B cell (primary cell): ENCODE measurements around the gene EIF3L. TPM values are rescaled to one million over a fixed set of nuclear protein-coding genes. Genes with fewer than 3 reads are reported as not detected.

ENCODE experiments used
- ATAC-seq: fragments of 200-7000 bp; cut with Tn5 transposase; one replicate; pipeline ENCODE4 v1.10.0; 2021; ENCODE audit warnings: low read depth, mild to moderate bottlenecking, moderate number of reproducible peaks, moderate library complexity
- CTCF ChIA-PET: fragments of 350-600 bp; sonication (Branson Sonifier 250); formaldehyde crosslinking; loops from one replicate; lab custom pipeline; 2021; ENCODE audit warnings: antibody characterized with exemption, inconsistent platforms; lab: Charles Lee
- POLR2A ChIA-PET: fragments of 350-600 bp; sonication (Branson Sonifier 250); formaldehyde crosslinking; loops from one replicate; lab custom pipeline; 2021; ENCODE audit warnings: antibody characterized with exemption; lab: Charles Lee
- DNase-seq: peaks from one replicate; pipeline ENCODE4 v3.0.0; 2013
- H2AFZ ChIP-seq: 2 replicates; pipeline ENCODE4 v1.6.1; 2012; ENCODE audit warnings: mild to moderate bottlenecking, low read depth, low read length; ENCODE audit not compliant: insufficient read depth, poor library complexity, severe bottlenecking
- H3K27ac ChIP-seq, 2 donors: 1 replicate in 1 of 2; 2 replicates in 1 of 2; pipeline ENCODE4 v1.5.1; 2012 to 2013; ENCODE audit warnings: low read length in 2 of 2, mild to moderate bottlenecking in 2 of 2, moderate library complexity in 1 of 2
- H3K27me3 ChIP-seq, 4 experiments: fragments of 200-600 bp in 1 of 4; sonication (generic) in 1 of 4; replicated peaks in 1 of 4; 1 replicate in 2 of 4; 2 replicates in 2 of 4; pipeline versions ENCODE4 v1.6.1 to v1.7.0; 2013 to 2016; ENCODE audit warnings: low read length in 3 of 4, mild to moderate bottlenecking in 2 of 4, mixed read lengths in 1 of 4, moderate library complexity in 1 of 4; ENCODE audit not compliant: insufficient read depth in 4 of 4, control insufficient read depth in 3 of 4; ENCODE audit errors: control extremely low read depth in 1 of 4
- H3K36me3 ChIP-seq, 2 experiments: replicated peaks in 1 of 2; 1 replicate in 1 of 2; 2 replicates in 1 of 2; pipeline versions ENCODE4 v1.6.1 to v1.7.1; 2013; ENCODE audit warnings: low read length in 1 of 2; ENCODE audit not compliant: insufficient read depth in 2 of 2, control insufficient read depth in 1 of 2; ENCODE audit errors: control extremely low read depth in 1 of 2, extremely low read depth in 1 of 2
- H3K4me1 ChIP-seq, 2 donors: fragments of 200-600 bp in 1 of 2; sonication (generic) in 1 of 2; 1 replicate in 1 of 2; 2 replicates in 1 of 2; pipeline versions ENCODE4 v1.5.1 to v1.6.1; 2013 to 2017; ENCODE audit warnings: low read length in 2 of 2; ENCODE audit not compliant: control insufficient read depth in 2 of 2, insufficient read depth in 2 of 2
- H3K4me2 ChIP-seq: replicated peaks from 2 replicates; pipeline ENCODE3; 2012; ENCODE audit warnings: mild to moderate bottlenecking, low read depth, low read length; ENCODE audit not compliant: poor library complexity, severe bottlenecking
- H3K4me3 ChIP-seq, 5 experiments: fragments of 200-600 bp in 1 of 5; sonication (generic) in 1 of 5; 1 replicate in 3 of 5; 2 replicates in 2 of 5; pipeline versions ENCODE4 v1.5.1 to v1.7.0; 2011 to 2016; ENCODE audit warnings: low read length in 4 of 5, mild to moderate bottlenecking in 4 of 5, low read depth in 2 of 5, control low read depth in 1 of 5, moderate library complexity in 1 of 5; ENCODE audit not compliant: insufficient read depth in 1 of 5; ENCODE audit errors: control extremely low read depth in 1 of 5, extremely low read depth in 1 of 5
- H3K79me2 ChIP-seq: fragments of 200-600 bp; sonication (generic); one replicate; pipeline ENCODE4 v1.6.0; 2016; ENCODE audit warnings: low read length; ENCODE audit not compliant: control insufficient read depth, insufficient read depth
- H3K9ac ChIP-seq: fragments of 200-600 bp; sonication (generic); 2 replicates; pipeline ENCODE4 v1.6.1; 2017; ENCODE audit warnings: mild to moderate bottlenecking, low read length, moderate library complexity
- H3K9me3 ChIP-seq, 3 donors: one replicate each; pipeline versions ENCODE4 v1.6.1 to v1.7.1; 2013; ENCODE audit warnings: low read length in 2 of 3; ENCODE audit not compliant: control insufficient read depth in 2 of 3, insufficient read depth in 1 of 3; ENCODE audit errors: control extremely low read depth in 1 of 3
- H4K20me1 ChIP-seq: 2 replicates; pipeline ENCODE4 v1.6.0; 2012; ENCODE audit warnings: mild to moderate bottlenecking, low read length; ENCODE audit not compliant: insufficient read depth, control insufficient read depth, poor library complexity, severe bottlenecking
- H3K27ac Mint-ChIP-seq: one replicate; pipeline ENCODE4 v1.8.0; 2021; ENCODE audit warnings: mixed read lengths
- H3K27me3 Mint-ChIP-seq: one replicate; pipeline ENCODE4 v1.8.0; 2021; ENCODE audit warnings: mixed read lengths
- H3K4me1 Mint-ChIP-seq: one replicate; pipeline ENCODE4 v1.8.0; 2021; ENCODE audit warnings: mixed read lengths
- H3K4me3 Mint-ChIP-seq: one replicate; pipeline ENCODE4 v1.8.0; 2021; ENCODE audit warnings: mixed read lengths
- H3K9me3 Mint-ChIP-seq: one replicate; pipeline ENCODE4 v1.8.0; 2022; ENCODE audit warnings: mixed read lengths; ENCODE audit not compliant: insufficient read depth
- CTCF ChIP-seq: fragments of 200-600 bp; IDR thresholded peaks from one replicate; pipeline ENCODE4 v1.8.0; 2022; ENCODE audit warnings: antibody characterized with exemption, mild to moderate bottlenecking
- EZH2 ChIP-seq: IDR thresholded peaks from 2 replicates; pipeline ENCODE4 v1.6.1; 2012; ENCODE audit warnings: borderline replicate concordance, low read depth, mild to moderate bottlenecking, moderate library complexity, low read length; ENCODE audit not compliant: insufficient read depth, poor library complexity, severe bottlenecking
- WGBS: methylation state at CpG from one replicate; pipeline ENCODE4 v1.1.5; 2013; ENCODE audit warnings: missing lambda C conversion rate; ENCODE audit not compliant: insufficient coverage; 5-methylcytosine and 5-hydroxymethylcytosine counted together
- intact Hi-C: fragments of 100-400 bp; cut with micrococcal nuclease; formaldehyde crosslinking; loops from one replicate; pipeline ENCODE4 v1.10.0; 2022
- polyA plus RNA-seq: library from polyadenylated mRNA; depleted of rRNA; stranded (reverse); fragments of >200 nt; gene quantifications from 2 replicates; pipeline ENCODE4 v1.2.3, GENCODE V29; 2012
- total RNA-seq, 2 donors: library from RNA; stranded (reverse); fragments of 120-200 nt in 1 of 2; gene quantifications; 1 replicate in 1 of 2; 2 replicates in 1 of 2; pipeline versions ENCODE4 v1.2.3 to v1.2.4, GENCODE V29; 2013 to 2022

EIF3L gene
- total and polyA plus RNA-seq, 2 donors (not counting 1 experiment from before 2014, with no cell fraction given) = 430 to 560 TPM

- DNase-seq (no peak), ATAC-seq (no peak)
- H3K36me3 ChIP-seq = peaks cover 11 to 77% of the 10 kb centered on the region in 2 experiments
- no peaks in the 10 kb centered on the region for H3K4me1 Mint-ChIP-seq
- intact Hi-C loops = loop anchor here (1.0 to 2.0 kb wide), 5 partner anchors 14 to 324 kb away; partner anchors contain the start of gene EIF3L
- no peak overlapping the region for H2AFZ ChIP-seq
- no peak overlapping the region for H3K4me3 Mint-ChIP-seq
- no peak overlapping the region for H3K4me3 ChIP-seq
- ChIA-PET CTCF (interaction anchor here (0.7 to 4.8 kb wide), 46 partner anchors 9 to 324 kb away, joined by 3 to 177 read pairs (median 6); partner anchors contain the start of genes ANKRD54, C22orf23, GCAT and GGA1), POLR2A (interaction anchor here (0.5 to 0.8 kb wide), 3 partner anchors 44 to 255 kb away, joined by 3 to 4 read pairs (median 3); no protein-coding TSS in a partner anchor)
- H3K27me3 ChIP-seq = no peaks in the 10 kb centered on the region
- H3K9ac ChIP-seq = no peak overlapping the region
- no peaks in the 10 kb centered on the region for H3K9me3 Mint-ChIP-seq
- TF ChIP-seq CTCF (no peak), EZH2 (no peak)
- no peak overlapping the region for H3K4me2 ChIP-seq
- WGBS = 93% methylated on average over 3 of the region's 7 CpGs
- peaks cover 42% of the 10 kb centered on the region for H3K79me2 ChIP-seq
- H3K4me1 ChIP-seq = no peaks in the 10 kb centered on the region
- H4K20me1 ChIP-seq = peaks cover 53% of the 10 kb centered on the region
- H3K27ac ChIP-seq = no peak overlapping the region
- H3K9me3 ChIP-seq = no peaks in the 10 kb centered on the region
- H3K27ac Mint-ChIP-seq = no peak overlapping the region
- H3K27me3 Mint-ChIP-seq = no peaks in the 10 kb centered on the region
Observed at GRCh38 chr22:37862570-37863325, 13.5 kb downstream of the EIF3L start.

GRCh38 chr22:37865510-37865909 lies 16.3 kb downstream of the EIF3L start:
- Histone ChIP-seq H2AFZ (no peak overlapping the region), H3K4me1 (no peaks in the 10 kb centered on the region), H3K27me3 (no peaks in the 10 kb centered on the region), H3K4me2 (no peak overlapping the region), H3K36me3 (peaks cover 19 to 81% of the 10 kb centered on the region in 2 experiments), H3K9me3 (no peaks in the 10 kb centered on the region), H3K27ac (no peak overlapping the region), H3K4me3 (no peak overlapping the region), H4K20me1 (peaks cover 64% of the 10 kb centered on the region), H3K79me2 (peaks cover 52% of the 10 kb centered on the region), H3K9ac (no peak overlapping the region)
- Mint-ChIP-seq H3K27me3 (no peaks in the 10 kb centered on the region), H3K9me3 (no peaks in the 10 kb centered on the region), H3K4me1 (no peaks in the 10 kb centered on the region), H3K27ac (no peak overlapping the region), H3K4me3 (no peak overlapping the region)
- TF ChIP-seq EZH2 (no peak), CTCF (no peak)
- intact Hi-C loops = no loop called here
- ATAC-seq (no peak), DNase-seq (no peak)
- POLR2A ChIA-PET = interaction anchor here (0.7 kb wide), 1 partner anchor 47 kb away, joined by 3 read pairs; no protein-coding TSS in a partner anchor
- WGBS = 94% methylated on average over 3 of the region's 6 CpGs
- CTCF ChIA-PET = interaction anchor here (0.6 to 4.8 kb wide), 3 partner anchors 12 to 47 kb away, joined by 3 to 177 read pairs (median 27); no protein-coding TSS in a partner anchor
